COLO668 (cell line): ENCODE results near the gene GMPS.

Source experiments
- DNase-seq: peaks from one replicate; lab custom pipeline; 2025; ENCODE audit not compliant: unreplicated experiment; lab: John Stamatoyannopoulos, UW

Gene GMPS

DNA sequence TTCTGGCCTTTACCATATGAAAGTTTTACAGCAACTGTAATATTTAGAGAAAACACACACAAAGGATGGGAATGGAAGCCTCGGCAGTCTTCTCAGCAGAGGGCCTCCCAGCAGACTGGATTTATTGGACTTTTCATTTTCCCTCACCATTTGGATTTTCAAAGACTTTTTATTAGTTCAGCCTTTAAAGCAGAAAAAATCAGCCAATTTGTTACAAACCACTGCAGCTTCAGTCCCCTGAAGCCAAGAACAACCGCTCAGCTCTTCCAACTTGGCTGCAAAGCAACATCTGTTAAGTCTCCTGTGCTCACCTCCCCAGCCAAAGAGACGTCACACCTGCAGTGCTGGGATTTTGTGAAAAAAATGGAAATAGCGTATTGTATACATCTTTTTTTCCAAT, 120.8 kb downstream of the GMPS start:
- no peak for DNase-seq

DNA sequence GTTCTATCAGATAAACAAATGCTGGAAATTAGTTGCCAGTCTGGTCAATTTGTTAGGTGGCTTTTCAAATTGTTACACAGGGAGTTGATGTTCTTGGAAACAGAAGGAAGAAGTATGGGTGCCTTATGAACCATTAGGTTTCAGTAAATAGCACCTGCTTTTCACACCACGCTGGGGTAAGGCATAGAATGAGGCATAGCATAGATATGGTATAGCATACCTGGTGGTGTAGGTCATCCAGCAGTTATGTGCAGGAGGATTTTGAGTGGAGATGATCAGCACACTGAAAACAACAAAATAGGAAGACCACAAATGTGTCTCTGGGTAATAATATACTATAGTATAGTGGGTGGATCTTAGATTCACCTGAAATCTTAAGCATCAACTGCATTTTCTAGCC, 121.4 kb downstream of the GMPS start:
- DNase-seq = no peak
